GM18508 (cell line): ENCODE results near the gene TLNRD1.

Experiments used
- ATAC-seq: cut with Tn5 transposase; IDR thresholded peaks from one replicate; pipeline ENCODE4 v1.9.1; 2021; ENCODE audit warnings: moderate number of reproducible peaks; ENCODE audit not compliant: insufficient read depth, unreplicated experiment

TLNRD1 gene

DNA sequence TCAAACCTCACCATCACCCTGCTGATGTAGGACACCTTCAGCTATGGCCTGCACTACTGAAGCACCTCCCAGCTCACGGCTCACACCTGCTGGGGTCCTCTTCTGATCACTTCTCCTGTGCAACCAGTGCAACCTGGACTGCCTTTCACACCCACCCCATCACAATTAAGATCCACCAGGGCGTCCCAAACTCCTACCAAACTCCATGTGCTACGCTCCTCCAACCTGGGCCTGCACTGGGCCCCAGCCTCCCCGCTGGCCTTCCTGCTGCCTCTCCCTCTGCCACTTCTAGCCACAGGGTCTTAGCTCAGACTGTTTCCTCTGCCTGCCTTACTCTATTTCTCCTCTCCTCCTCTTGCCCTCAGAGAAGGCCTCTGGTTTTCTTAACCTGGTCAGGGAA lies 23.9 kb upstream of the TLNRD1 start:
- no peak for ATAC-seq

DNA sequence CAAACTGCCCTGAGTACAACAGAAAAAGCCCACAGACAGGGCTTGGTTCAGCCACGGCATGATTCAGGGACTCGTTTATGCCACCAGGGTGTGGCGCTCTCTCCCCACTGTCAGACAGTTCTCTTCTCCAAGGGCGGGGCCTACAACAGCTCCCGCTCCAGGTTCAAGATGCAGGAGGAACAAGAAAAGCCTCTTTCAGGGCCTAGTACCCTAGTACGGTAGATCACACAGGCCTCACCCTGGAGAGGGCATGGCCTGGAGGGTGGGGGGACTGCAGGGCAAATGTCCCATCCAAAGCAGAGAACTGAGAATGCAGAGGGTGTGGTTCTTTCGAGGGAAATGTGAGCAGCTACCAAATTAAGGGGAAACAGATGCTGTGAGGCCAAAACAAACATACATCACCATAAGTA lies 23.1 kb upstream of the TLNRD1 start:
- ATAC-seq, result no peak

DNA sequence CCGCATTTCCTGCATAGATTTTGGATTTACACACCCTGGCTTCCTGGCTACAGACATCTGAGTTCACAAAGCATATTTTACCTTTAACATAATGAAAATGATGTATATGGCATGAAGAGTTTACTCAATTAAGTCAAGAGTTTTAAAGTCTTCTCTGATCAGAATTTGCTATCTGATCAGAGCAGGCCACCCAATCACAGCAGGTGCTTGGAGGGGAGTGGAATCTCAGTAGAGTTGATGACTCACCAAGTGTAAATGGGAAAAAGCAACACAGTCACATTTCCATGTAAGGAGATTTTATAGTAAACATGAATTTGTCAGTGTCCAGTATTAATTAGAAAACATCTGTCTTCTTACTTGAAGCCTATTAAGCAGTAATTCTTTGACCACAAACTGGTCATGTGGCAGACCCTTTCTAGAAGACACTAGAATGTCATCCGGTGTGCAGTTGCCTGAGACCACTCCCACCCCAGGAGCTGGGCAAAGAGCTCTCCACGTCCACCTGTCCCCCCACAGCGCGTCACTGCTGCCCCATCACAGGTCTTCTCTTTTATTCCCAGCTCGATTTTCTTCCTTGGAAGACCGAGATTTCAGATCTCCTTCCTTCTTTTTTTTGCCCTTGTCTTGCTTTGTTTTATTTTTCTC lies 21.9 kb upstream of the TLNRD1 start:
- ATAC-seq, result no peak

DNA sequence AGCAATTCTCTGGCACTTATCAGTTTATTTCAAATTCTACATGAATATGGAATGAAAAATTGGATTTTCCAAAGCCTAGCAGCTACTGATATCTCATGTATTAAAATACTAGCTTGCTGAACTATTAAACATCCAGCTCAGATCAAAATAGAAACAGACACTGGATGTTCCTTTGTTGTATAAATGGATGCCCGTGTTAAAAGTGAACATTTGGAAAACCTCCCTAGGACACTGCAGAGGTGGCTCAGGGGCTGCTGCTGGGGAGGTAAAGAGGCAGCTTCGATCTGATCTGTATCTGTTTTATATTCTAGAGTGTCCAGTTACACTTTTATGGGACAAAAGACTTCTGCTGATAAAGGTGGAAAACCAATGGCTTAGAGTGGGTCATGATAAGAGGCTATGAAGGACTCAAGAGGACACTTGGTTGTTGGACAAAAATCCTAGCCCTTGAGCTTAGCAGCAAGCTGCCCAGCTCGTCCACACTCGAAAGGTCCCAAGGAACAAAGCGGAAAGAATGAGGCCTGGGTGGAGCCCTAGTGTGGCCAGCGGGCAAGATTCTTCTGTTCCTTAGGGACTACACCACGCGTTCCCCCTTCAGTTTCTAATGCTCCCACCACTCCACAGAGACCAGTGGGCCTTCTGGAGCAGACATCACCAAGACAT lies 21.1 kb upstream of the TLNRD1 start:
- no peak for ATAC-seq

DNA sequence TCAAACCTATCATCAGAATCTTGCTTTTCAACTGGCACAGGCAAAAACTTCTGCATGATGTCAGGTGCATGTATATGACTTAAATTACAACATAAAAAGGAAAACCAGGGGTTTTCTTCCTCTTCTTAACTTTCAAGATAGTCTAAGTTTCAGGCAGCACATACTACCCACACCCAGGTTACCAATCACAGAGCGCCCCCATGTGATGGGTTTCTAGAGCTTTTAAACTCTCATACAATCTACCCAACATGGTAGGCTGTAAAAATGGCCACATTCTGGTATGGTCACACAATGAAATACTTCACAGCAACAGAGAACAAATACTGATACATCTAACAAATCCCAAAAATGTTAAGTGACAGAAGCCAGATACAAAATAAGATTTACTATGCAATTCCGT lies 18.5 kb upstream of the TLNRD1 start:
- no peak for ATAC-seq

DNA sequence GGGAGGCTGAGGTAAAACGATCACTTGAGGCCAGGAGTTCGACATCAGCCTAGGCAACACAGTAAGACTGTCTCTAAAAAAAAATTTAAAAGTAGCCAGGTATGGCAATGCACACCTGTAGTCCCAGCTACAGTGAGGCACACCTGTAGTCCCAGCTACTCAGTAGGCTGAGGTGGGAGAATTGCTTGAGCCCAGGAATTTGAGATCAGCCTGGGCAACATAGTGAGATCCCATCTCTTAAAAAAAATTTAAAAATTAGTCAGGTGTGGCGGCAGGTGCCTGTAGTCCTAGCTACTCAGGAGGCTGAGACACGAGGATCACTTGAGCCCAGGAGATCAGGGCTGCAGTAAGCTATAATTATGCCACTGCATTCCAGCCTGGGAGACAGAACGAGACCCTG lies 17.9 kb upstream of the TLNRD1 start:
- ATAC-seq, result no peak

DNA sequence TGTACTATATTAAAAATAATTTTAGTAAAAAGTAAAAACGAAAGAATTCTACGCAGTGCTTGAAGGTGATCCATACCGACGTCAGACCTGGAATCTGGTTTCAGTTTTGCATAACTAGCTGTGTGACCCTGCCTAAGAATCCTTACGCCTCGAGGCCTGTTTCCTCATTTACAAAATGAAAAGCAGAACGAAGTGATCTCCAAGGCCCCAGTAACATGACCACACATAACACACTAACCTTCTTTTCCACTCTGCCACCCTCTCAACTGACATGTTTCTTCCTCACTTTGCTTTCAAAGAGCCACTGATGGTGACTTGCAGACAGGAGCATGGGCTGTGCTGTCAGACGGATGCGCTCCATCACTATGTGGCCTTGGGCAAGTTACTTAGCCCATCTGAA lies 15.9 kb upstream of the TLNRD1 start:
- ATAC-seq, result no peak

DNA sequence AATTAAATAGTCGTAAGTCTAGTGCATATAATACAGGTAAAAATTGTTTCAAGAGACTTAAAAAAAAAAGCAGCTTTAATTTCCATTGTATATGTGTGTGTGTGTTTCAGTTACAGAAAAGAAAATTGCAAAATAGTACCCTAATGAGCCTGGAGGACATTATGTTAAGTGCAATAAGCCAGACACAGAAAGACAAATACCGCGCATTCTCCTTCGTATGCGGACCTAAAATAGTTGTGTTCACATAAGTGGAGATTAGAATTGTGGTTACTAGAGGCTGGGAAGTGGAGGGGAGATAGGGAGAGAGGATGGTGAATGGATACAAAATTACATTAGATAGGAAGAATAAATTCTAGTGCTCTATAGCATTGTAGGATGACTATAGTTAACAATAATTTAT lies 14.7 kb upstream of the TLNRD1 start:
- ATAC-seq, result no peak

DNA sequence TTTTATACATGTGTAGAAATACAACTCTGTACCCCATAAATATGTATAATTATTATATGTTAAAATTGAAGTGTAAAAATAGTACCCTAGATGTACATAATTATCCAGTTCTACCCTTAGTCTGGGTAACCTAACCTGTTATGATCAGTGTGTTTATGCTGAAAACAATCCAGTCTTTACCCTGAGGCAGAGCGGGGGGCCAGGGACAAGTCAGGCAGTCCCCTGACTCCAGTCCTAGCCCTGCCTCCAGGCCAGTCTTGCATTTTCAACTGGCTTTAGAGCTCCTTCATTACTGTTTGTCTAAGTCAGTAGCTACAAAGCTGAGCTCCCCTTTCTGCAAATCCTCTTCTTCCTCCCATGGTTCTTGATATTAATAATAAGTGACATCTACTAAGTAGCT lies 14.2 kb upstream of the TLNRD1 start:
- no peak for ATAC-seq

DNA sequence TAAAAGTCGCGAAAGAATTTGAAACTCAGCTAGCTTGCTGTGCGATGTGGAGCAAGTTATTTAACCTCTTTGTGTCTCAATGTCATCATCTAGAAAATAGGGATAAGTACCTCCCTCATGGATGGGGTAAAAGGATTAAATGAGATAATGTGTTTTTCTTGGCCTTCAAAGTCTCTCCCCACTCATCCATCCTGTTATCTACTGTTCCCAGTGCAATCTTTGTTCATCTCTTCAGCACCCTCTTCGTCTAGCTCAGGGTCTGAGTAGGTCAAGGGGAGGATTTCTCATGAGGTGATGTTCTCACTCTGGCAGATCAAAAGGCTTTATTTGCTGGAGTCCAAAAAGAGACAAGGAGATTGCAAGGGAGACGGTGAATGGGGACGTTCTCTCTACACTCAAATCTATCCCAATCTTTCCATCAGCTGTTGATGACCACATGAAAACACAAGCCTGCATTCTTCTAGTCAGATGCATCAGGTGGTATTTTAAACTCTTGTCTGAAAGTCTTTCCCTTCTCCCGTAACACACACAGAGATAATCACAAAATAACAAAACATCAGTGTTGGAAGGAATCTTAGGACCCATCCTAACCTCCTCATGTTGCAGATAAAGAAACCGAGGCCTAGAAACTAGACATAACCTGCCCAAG lies 12.5 kb upstream of the TLNRD1 start:
- ATAC-seq, result no peak

DNA sequence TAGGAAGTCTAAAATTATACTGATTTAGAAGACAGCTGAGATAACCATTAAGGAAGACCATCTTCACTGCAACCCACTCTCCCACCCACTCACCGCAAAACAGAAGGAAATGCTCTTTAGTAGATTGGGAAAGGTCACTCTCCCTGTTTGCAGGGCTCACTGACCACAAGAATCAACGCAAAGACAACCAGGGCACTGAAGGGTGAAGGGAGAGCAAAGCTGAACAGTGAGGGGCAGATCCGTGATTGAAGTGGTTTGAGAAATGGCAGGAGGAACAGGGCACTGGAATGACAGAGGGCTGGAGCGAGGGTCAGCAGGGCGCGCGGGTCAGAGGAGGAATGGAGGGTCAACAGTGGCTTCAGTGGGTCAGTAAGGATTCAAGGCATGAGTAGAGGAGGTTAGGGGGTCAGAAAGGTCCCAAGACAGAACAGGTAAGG lies 11.6 kb upstream of the TLNRD1 start:
- ATAC-seq, result peak; percentile 4

DNA sequence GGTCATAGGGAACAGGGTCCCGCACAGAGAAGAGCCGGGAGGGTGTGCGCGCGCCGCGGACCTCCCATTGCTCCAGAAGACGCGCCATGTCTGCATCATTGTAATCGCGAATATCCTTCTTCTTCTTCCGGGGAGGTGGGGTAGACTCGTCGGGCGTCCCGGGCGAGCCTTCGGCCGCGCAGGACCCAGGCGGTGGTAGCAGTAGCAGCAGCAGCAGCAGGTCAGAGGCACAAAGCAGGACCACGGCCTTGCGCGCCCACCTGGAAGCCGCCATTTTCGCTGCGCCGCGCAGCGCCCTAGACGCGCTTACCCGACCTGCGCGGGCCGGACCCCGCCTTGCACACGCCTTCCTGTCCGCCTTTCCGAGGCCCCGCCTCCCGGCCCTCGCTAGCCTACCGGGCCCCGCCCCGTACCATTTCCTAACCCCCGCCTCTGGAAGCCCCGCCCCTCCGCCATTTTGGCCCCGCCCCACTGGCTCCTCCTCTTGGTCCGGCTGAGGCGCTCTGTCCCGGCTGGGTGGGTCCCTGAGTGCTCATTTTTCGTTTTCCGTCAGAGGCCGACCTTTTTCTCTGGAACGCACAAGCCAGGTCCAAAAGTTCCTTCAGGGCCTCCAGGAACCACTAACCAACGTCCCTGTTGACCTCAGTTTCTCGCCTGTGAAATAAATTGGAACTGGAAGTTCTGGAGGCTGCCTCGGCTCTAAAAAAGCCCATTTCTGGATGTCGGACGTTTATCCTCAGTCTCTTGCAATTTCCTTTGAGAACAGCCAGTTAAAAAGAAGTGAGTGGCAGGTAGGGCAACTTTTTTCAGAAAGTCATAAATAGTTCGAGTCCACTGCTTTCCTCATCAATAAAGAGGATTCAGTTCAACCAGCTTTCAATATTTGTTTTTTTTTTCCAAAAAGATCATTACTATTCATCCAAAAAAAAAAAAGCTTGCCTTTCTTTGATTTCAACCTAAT lies 10.9 kb upstream of the TLNRD1 start, which contains the start of gene MESD:
Gene MESD, minus strand, starts transcription at position 302 of the 961 bp plus-strand sequence. Its CDS starts 28 bp downstream, at position 274.
- ATAC-seq, result peak; percentile 65

DNA sequence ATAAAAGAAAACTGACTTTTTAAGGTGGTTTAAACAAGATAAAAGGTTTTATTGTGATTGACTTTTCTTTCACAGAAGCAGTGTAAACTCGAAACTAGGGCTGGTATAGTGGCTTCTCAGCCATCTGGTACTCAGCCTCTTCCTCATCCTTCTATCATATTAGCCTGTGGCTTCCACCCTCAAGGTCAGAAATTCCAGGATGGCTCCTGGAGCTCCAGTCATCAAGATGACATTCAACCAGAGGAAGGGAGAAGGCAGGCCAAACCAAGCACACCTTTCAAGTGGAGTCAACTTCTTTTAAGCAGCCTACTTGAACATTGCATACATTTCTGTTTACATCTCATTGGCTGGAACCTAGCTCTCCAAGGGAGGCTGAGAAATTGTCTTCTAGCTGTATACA lies 9.8 kb upstream of the TLNRD1 start:
- ATAC-seq, result no peak

DNA sequence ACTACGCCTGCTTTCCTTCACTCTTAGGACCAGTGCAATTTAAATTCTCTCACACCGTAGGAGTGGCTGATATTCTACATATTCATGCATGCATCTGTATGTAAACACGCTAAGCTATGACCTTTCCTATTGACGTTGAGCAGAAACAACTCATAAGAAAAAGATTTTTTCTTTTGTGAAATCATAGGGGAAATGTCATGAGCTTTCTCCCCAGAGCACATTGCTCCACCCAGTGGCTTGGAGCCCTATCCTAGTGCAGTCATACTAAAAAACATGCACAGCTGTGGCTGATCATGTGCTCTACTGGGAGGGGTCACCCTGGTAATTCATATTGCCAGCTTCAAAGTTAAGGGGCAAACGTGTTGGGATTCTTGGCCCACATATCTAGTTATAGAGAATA lies 9.3 kb upstream of the TLNRD1 start:
- no peak for ATAC-seq

DNA sequence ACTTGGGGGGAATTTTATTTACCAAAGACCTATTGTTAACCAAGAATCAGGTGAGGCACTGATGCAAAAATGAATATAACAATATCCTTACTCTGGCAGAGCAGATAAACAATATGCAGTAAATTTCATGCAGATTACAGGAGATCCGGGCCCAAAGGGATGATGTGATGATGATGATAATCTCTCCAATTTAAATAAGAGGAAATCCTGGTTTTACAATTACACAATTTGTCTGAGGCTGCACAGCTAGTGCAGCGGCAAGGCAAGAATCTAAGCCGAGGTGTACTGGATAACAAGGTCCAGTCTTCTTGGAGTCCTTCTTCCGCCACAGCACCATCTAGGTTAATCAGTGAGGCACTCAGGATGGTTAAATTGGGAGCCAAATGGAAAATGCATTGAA lies 8.7 kb upstream of the TLNRD1 start:
- no peak for ATAC-seq

DNA sequence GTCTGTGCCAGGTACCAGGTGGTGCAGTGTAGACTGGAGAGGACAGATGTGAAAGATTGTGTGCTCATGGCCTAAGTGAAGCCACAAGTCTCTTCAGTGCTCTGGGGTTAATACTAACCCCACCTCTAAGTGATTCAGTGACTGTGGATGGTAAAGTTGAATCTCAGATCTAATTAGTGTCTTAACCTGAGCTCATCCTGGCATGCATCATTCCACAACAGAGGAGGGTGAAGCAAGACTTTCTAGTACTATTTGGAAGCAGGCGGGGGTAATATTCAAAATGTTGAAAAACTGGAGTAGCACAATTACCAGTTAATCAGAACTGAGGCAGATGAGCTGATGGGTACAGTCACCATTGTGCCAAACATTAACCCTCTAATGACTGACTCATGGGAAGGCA lies 8.3 kb upstream of the TLNRD1 start:
- no peak for ATAC-seq

DNA sequence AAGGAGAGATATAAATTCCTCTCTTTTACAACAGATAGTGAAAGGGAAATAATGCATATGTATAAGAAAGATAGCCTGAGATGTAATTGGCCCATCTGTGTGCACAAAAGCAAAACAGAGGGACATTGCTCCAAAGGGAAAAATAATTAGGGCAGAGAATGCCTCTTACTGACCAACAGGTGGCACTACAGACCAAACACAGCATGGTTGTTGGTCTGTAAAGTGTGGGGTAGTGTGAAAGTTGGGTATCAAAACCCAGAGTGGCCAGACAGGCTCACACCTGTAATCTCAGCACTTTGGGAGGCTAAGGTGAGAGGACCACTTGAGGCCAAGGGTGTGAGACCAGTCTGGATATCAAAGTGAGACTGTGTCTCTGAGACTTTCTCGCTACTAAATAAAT lies 4.5 kb upstream of the TLNRD1 start:
- ATAC-seq, result no peak

DNA sequence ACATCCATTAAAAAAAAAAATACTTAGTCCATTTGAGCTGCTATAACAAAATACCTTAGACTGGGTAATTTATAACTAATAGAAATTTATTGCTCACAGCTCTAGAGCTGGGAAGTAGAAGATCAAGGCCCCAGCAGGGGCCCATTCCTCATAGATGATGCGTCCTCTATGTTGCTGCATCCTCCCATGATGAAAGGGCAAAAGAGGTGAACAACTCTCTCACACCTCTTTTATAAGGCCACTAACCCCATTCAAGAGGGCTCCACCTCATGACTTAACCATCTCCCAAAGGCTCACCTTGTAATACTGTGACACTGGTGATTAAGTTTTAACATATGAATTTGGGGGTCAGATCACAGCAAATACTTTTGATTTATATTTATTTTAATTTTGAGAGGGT lies 3.0 kb upstream of the TLNRD1 start:
- ATAC-seq, result no peak

DNA sequence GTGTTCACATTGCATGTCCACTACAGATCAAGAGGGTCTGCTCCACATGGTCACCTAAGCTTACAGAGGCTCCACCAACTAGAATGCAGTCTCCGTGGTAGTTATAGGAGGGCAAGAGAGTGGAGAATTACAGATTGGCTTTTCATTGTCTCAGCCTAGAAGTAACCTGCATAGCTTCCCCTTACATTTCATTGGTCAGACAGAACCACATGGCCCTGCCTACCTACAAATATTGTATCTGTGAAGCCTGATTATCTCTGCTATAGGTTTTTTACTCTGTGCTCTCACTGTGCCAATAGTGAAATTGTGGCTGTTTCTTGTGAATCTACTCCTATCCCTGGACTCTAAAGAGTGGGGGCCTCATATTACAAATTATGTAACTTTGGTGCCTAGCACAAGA lies 2.5 kb upstream of the TLNRD1 start:
- no peak for ATAC-seq

DNA sequence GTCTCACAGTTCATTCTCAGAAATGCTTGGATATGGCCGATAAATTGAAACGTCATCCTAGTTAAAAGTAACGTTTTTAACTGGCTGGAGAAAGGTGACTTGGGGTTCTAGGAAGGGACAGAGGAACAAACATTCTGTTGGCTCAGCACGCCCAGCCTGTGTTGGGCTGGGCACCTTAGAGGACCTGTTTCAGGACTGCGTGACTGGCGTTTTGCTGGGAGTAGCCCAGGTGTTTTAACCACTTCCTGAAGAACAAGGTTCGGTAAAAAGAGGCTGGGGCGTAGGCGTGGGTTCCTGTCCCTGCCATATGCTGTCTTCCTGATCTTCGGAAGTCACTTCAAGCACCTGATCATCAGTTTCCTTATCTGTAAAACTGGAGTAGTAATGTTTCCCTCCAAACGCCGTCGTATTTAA lies 1.1 kb upstream of the TLNRD1 start:
- no peak for ATAC-seq
